Activated CD8-positive, alpha-beta memory T cell treated with anti-CD3 and anti-CD28 coated beads, Interleukin-2, amount 10 ng/mL, durations not matched to agents 7 days and 5 days (primary cell): Measurements from ENCODE around the gene RCE1. TPM values are rescaled to one million over a fixed set of nuclear protein-coding genes. Genes with fewer than 3 reads are reported as not detected.

ENCODE experiments used
- ATAC-seq: fragments of 150-1000 bp; cut with Tn5 transposase; one replicate; pipeline ENCODE4 v1.10.0; 2021; ENCODE audit warnings: moderate library complexity
- CTCF ChIA-PET: fragments of 350-600 bp; sonication (Branson Sonifier 250); formaldehyde crosslinking; loops from one replicate; lab custom pipeline; 2021; ENCODE audit warnings: antibody characterized with exemption; lab: Charles Lee
- DNase-seq: peaks from one replicate; pipeline ENCODE4 v3.0.0-alpha.2; 2020
- H3K27ac Mint-ChIP-seq: one replicate; pipeline ENCODE4 v1.8.0; 2021; ENCODE audit warnings: mild to moderate bottlenecking, mixed read lengths
- H3K27me3 Mint-ChIP-seq: one replicate; pipeline ENCODE4 v1.8.0; 2021; ENCODE audit warnings: mixed read lengths
- H3K36me3 Mint-ChIP-seq: one replicate; pipeline ENCODE4 v1.8.0; 2021; ENCODE audit warnings: mild to moderate bottlenecking, mixed read lengths
- H3K4me1 Mint-ChIP-seq: one replicate; pipeline ENCODE4 v1.8.0; 2021; ENCODE audit warnings: mixed read lengths
- H3K4me3 Mint-ChIP-seq: one replicate; pipeline ENCODE4 v1.8.0; 2021; ENCODE audit warnings: mild to moderate bottlenecking, moderate library complexity, mixed read lengths
- H3K9me3 Mint-ChIP-seq: one replicate; pipeline ENCODE4 v1.8.0; 2022; ENCODE audit warnings: low read depth, mixed read lengths
- total RNA-seq, 2 experiments: library from RNA; stranded (reverse); gene quantifications; one replicate each; pipeline ENCODE4 v1.2.3, GENCODE V29; 2021

RCE1 gene
- total RNA-seq, 2 experiments from 2014 or later = 24.1 to 25.7 TPM

- Mint-ChIP-seq H3K9me3 (no peaks in the 10 kb centered on the region), H3K27ac (peak overlapping the region; percentile 82), H3K4me1 (peaks cover 18% of the 10 kb centered on the region), H3K36me3 (no peaks in the 10 kb centered on the region), H3K27me3 (no peaks in the 10 kb centered on the region), H3K4me3 (peak overlapping the region; percentile 82)
- ATAC-seq = peak; percentile 89
- peak; percentile 94 for DNase-seq
- CTCF ChIA-PET = interaction anchor here (0.6 to 2.9 kb wide), 7 partner anchors 10 to 178 kb away, joined by 3 to 9 read pairs (median 3); partner anchors contain the start of genes RBM4B and RCE1
These were observed 12.6 kb downstream of the RCE1 start for GRCh38 chr11:66855574-66856495.

GRCh38 chr11:66856496-66857233 is 13.4 kb downstream of the RCE1 start, which contains the start of gene LRFN4:
Gene LRFN4, plus strand, starts transcription at chr11:66857064. Its CDS starts 681 bp downstream, at chr11:66857745.
- ATAC-seq (peak; percentile 54), DNase-seq (peak; percentile 50)
- Mint-ChIP-seq H3K27me3 (no peaks in the 10 kb centered on the region), H3K4me3 (peak within 1 kb of the TSS; percentile 82), H3K36me3 (no peaks in the 10 kb centered on the region), H3K27ac (peak within 1 kb of the TSS; percentile 88), H3K4me1 (peaks cover 16% of the 10 kb centered on the region), H3K9me3 (no peaks in the 10 kb centered on the region)
- CTCF ChIA-PET = interaction anchor here (0.6 to 2.9 kb wide), 6 partner anchors 11 to 179 kb away, joined by 3 to 9 read pairs (median 4); partner anchors contain the start of genes RBM4B and RCE1

DNA sequence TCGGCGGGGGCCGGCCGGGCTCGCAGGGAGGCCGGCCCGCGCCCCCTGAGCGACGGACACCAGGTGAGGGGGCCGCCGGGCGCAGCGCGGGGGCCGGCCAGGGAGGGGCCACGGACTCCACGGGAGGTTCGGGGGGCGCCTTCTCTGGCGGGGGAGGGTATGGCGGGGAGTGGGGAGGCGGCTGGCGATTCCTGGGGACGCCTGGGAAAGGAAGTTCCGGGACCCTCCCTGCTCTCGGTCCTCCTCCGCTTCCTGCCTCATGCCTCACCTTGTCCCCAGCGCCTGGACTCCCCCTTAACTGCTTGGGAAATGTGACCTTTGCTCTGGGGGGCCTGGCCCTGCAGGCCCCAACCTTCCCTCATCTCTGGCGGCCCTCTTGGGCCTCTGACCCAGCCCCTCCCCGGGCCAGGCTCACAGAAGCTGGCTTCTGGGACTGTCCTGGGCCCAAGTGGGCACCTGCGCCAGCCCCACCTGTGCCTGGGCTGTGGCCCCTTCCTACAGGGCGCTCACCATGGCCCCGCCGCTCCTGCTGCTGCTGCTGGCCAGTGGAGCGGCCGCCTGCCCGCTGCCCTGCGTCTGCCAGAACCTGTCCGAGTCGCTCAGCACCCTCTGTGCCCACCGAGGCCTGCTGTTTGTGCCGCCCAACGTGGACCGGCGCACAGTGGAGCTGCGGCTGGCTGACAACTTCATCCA is 14.1 kb downstream of the RCE1 start:
- Mint-ChIP-seq H3K27ac (peak overlapping the region; percentile 83), H3K4me1 (peaks cover 10% of the 10 kb centered on the region), H3K9me3 (no peaks in the 10 kb centered on the region), H3K4me3 (peak overlapping the region; percentile 75), H3K36me3 (no peaks in the 10 kb centered on the region), H3K27me3 (no peaks in the 10 kb centered on the region)
- DNase-seq (no peak), ATAC-seq (no peak)
- CTCF ChIA-PET = no interaction called here

DNA sequence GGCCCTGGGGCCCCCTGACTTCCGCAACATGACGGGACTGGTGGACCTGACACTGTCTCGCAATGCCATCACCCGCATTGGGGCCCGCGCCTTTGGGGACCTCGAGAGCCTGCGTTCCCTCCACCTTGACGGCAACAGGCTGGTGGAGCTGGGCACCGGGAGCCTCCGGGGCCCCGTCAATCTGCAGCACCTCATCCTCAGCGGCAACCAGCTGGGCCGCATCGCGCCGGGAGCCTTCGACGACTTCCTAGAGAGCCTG is 14.6 kb downstream of the RCE1 start:
- peak overlapping the region; percentile 75 for H3K4me3 Mint-ChIP-seq
- H3K27ac Mint-ChIP-seq = no peak overlapping the region
- H3K27me3 Mint-ChIP-seq = no peaks in the 10 kb centered on the region
- no peak for DNase-seq
- H3K36me3 Mint-ChIP-seq = no peaks in the 10 kb centered on the region
- no peaks in the 10 kb centered on the region for H3K9me3 Mint-ChIP-seq
- CTCF ChIA-PET = no interaction called here
- ATAC-seq = no peak
- H3K4me1 Mint-ChIP-seq = peaks cover 10% of the 10 kb centered on the region

- Mint-ChIP-seq H3K9me3 (no peaks in the 10 kb centered on the region), H3K27me3 (no peaks in the 10 kb centered on the region), H3K36me3 (no peaks in the 10 kb centered on the region), H3K4me1 (peaks cover 10% of the 10 kb centered on the region), H3K27ac (no peak overlapping the region), H3K4me3 (peak overlapping the region; percentile 75)
- CTCF ChIA-PET = no interaction called here
- DNase-seq (no peak), ATAC-seq (no peak)
These were observed 15.1 kb downstream of the RCE1 start for GRCh38 chr11:66858186-66858938.

DNA sequence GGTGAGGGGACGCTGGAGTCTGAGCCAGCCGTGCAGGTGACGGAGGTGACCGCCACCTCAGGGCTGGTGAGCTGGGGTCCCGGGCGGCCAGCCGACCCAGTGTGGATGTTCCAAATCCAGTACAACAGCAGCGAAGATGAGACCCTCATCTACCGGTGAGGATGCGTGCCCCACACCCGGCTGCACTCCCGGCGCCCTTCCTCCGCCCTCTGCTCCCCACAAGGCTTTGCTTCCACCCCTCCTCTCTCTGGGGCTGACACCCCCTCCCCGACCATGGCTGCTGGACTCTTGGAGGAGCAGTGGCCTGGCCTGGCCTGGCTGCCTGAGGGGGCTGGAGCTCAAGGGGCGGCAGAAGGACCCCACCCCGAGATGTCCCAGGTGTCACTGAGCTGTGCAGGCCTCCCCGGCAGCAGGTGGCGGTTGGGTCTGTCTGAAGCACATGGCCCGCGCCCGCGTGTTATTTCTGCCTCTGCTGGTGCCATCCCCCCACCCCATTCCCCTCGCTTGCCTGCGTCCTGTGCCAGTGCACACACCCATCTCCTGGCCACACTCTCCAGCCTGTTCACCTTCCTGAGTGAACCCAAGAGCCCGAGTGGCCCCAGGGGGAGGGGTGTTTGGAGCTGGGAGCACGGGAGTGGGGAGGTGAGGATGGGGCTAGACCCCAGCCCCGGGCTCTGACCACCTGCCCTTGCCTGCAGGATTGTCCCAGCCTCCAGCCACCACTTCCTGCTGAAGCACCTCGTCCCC is 15.9 kb downstream of the RCE1 start:
- DNase-seq (no peak), ATAC-seq (no peak)
- H3K9me3 Mint-ChIP-seq = no peaks in the 10 kb centered on the region
- no peaks in the 10 kb centered on the region for H3K27me3 Mint-ChIP-seq
- H3K36me3 Mint-ChIP-seq = no peaks in the 10 kb centered on the region
- no peak overlapping the region for H3K4me3 Mint-ChIP-seq
- CTCF ChIA-PET = interaction anchor here (1.3 kb wide), 1 partner anchor 11 kb away, joined by 3 read pairs; no protein-coding TSS in a partner anchor
- H3K27ac Mint-ChIP-seq = no peak overlapping the region
- H3K4me1 Mint-ChIP-seq = peaks cover 10% of the 10 kb centered on the region

- Mint-ChIP-seq H3K4me1 (peaks cover 10% of the 10 kb centered on the region), H3K27me3 (no peaks in the 10 kb centered on the region), H3K36me3 (no peaks in the 10 kb centered on the region), H3K27ac (no peak overlapping the region), H3K9me3 (no peaks in the 10 kb centered on the region), H3K4me3 (no peak overlapping the region)
- CTCF ChIA-PET = interaction anchor here (1.3 kb wide), 1 partner anchor 10 kb away, joined by 3 read pairs; no protein-coding TSS in a partner anchor
- DNase-seq (no peak), ATAC-seq (no peak)
These were observed 16.6 kb downstream of the RCE1 start for GRCh38 chr11:66859686-66860448.

DNA sequence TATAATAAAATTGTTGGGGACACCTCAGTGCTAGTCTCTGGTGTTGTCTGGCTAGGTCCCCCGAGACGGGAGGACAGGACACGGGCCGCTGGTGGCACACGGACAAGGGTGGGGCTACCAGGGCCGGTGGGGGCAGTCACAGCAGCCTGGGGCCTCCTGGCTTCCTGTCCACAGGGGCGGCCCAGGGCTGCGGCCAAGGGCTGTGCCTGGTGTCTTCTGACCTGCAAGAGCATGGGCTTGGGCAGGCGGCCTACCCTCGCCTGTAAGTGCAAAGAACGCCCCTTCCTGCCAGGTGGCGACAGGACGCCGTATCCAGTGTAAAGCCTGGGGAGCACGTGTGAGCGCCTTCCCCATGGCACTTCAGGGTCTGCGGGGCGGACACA is 17.2 kb downstream of the RCE1 start:
- Mint-ChIP-seq H3K9me3 (no peaks in the 10 kb centered on the region), H3K36me3 (no peaks in the 10 kb centered on the region), H3K27me3 (no peaks in the 10 kb centered on the region), H3K4me1 (peaks cover 10% of the 10 kb centered on the region), H3K27ac (no peak overlapping the region), H3K4me3 (no peak overlapping the region)
- no peak for ATAC-seq
- no peak for DNase-seq
- CTCF ChIA-PET = no interaction called here

- peaks cover 5% of the 10 kb centered on the region for H3K4me1 Mint-ChIP-seq
- H3K4me3 Mint-ChIP-seq = no peak overlapping the region
- no peak overlapping the region for H3K27ac Mint-ChIP-seq
- no peaks in the 10 kb centered on the region for H3K36me3 Mint-ChIP-seq
- DNase-seq = no peak
- no peaks in the 10 kb centered on the region for H3K27me3 Mint-ChIP-seq
- CTCF ChIA-PET = no interaction called here
- H3K9me3 Mint-ChIP-seq = no peaks in the 10 kb centered on the region
- no peak for ATAC-seq
These were observed 18.0 kb downstream of the RCE1 start for GRCh38 chr11:66861038-66861773.

- Mint-ChIP-seq H3K9me3 (no peaks in the 10 kb centered on the region), H3K27me3 (no peaks in the 10 kb centered on the region), H3K27ac (no peak overlapping the region), H3K36me3 (no peaks in the 10 kb centered on the region), H3K4me3 (no peak overlapping the region), H3K4me1 (peaks cover 5% of the 10 kb centered on the region)
- DNase-seq (no peak), ATAC-seq (no peak)
- CTCF ChIA-PET = no interaction called here
These were observed 18.7 kb downstream of the RCE1 start for GRCh38 chr11:66861774-66862558.
